ENCODE measurements around the gene ST6GALNAC3.
A peak's percentile ranks its signal among the peaks of the same experiment; 100 is the strongest.

The ST6GALNAC3 gene

DNA sequence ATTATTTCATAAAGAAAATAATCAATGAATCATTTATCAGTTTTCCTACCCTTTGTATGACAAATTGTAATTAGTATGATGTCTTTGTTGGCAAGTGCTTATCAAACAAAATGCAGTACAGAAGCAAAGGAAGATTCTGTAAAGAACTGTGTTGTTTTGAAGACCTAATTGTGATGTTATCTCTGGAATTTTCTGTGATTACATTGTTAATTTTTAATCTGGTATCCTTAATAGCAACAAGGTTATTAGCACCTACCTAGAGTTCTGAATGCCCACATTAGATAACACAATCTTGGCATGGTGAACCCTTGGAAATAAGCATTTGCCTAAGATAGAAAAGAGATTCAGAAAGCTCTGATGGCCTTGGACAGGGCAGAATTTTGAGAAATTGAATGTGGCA is 518.6 kb downstream of the ST6GALNAC3 start:
- no peak overlapping the region for H3K27ac ChIP-seq
- no peak for TF ChIP-seq ZFX (IDR thresholded peaks at IDR 0.05; ENCODE audit: borderline replicate concordance)
- no peak for TF ChIP-seq CTCF (IDR thresholded peaks at IDR 0.05)

DNA sequence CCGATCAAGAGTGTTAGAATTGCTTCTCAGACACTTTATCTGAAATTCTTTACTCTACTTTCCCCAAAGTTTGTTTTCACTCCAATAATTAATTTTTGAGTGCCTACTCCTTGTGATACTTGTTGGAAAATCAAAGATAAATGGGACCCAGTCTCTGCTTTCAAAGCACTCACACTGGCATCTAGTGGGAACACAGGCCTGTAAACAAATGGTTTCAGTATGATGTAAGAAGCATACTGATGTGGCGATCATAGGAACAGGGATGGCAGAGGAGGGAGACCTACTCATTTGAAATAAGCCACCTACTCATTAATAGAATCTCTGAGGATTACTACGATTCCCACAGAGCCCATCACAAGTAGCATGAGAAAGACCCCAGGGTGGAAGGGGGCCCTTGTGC is 519.1 kb downstream of the ST6GALNAC3 start:
- no peak overlapping the region for H3K27ac ChIP-seq

DNA sequence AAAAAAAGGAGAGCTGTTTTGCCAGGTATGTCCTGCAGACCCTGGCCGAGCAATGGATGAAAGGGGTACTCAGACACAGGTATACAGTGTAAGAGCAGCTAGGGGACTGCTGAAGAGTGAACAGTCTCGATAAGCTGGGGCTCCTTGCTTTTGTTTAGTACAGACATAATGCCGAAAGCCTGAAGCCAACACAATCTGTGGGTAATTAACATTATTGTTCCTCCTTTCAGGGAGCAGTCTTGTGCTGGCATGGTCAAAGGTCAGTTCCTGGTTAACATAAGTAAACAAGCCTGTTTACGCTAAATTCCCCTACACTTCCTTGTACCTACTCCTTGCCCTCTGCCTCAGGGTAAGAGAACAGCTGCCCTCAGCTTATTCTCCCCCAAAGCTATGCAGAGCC is 520.5 kb downstream of the ST6GALNAC3 start:
- no peak overlapping the region for H3K27ac ChIP-seq
- TF ChIP-seq CTCF (IDR thresholded peaks at IDR 0.05), result no peak
- TF ChIP-seq ZFX (IDR thresholded peaks at IDR 0.05; ENCODE audit: borderline replicate concordance), result no peak

More for the DNA sequence above, 519.1 kb downstream of the ST6GALNAC3 start:
- no peak for TF ChIP-seq CTCF (IDR thresholded peaks at IDR 0.05)
- TF ChIP-seq ZFX (IDR thresholded peaks at IDR 0.05; ENCODE audit: borderline replicate concordance), result no peak

DNA sequence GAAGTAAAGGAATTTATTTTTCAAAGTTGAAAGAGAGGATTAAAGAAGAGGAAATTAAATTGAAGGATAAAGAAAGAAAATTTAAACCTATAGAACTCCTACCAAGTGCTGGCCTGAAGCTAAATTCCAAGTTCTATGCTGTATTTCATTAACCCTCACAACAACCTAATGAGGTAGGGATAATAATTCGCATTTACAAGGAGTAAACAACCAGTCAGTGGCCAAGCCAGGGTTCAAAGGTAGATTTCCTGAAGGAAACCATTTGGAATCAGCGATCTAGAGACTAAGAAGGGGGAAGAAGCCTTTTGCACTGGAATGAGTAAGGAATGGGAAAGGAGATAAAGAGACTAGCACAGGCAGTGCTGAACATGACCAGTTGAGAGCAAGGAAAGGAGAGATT is 526.9 kb downstream of the ST6GALNAC3 start:
- no peak overlapping the region for H3K27ac ChIP-seq
- no peak for TF ChIP-seq CTCF (IDR thresholded peaks at IDR 0.05)
- no peak for TF ChIP-seq ZFX (IDR thresholded peaks at IDR 0.05; ENCODE audit: borderline replicate concordance)

DNA sequence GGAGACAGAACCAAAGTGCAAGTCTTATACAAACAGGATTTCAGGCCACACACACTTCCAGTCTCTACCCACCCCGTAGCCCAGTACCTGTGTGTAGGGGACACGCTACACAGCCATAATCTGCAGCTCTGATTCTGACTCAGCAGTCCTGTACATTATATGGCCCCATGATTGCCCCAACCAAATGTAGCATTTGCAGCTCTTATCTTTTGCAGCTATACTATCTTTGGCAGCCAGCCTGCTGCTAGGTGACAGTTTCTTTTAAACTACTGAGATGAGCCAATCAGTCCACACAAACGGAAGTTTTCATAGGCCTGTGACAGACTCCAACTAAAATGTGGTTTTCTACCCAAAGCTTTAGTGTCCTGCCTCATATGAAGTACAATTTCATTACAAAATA is 533.2 kb downstream of the ST6GALNAC3 start:
- no peak for TF ChIP-seq CTCF (IDR thresholded peaks at IDR 0.05)
- TF ChIP-seq ZFX (IDR thresholded peaks at IDR 0.05; ENCODE audit: borderline replicate concordance), result no peak

GRCh38 chr1:76611770-76612445 is 537.4 kb downstream of the ST6GALNAC3 start:
- H3K27ac ChIP-seq, result no peak overlapping the region
- TF ChIP-seq CTCF (IDR thresholded peaks at IDR 0.05), result no peak
- no peak for TF ChIP-seq ZFX (IDR thresholded peaks at IDR 0.05; ENCODE audit: borderline replicate concordance)

More for the DNA sequence above, 533.2 kb downstream of the ST6GALNAC3 start:
- H3K27ac ChIP-seq, result peak overlapping the region; percentile 49

- no peak for TF ChIP-seq CTCF (IDR thresholded peaks at IDR 0.05)
- no peak for TF ChIP-seq ZFX (IDR thresholded peaks at IDR 0.05; ENCODE audit: borderline replicate concordance)
- H3K27ac ChIP-seq, result no peak overlapping the region
These were observed 539.3 kb downstream of the ST6GALNAC3 start for GRCh38 chr1:76613886-76614285.

Measured in 22Rv1 (cell line).